H1 (cell line): Measurements from ENCODE around the gene FJX1. TPM values are rescaled to one million over a fixed set of nuclear protein-coding genes. Genes with fewer than 3 reads are reported as not detected.

Experiments used
- CTCF ChIA-PET: fragments of 300-600 bp; sonication (Branson Sonifier 250); formaldehyde crosslinking; loops from one replicate; lab custom pipeline; 2021; ENCODE audit not compliant: partially characterized antibody; lab: Charles Lee
- POLR2A ChIA-PET: fragments of 300-600 bp; sonication (Branson Sonifier 250); formaldehyde crosslinking; loops from one replicate; lab custom pipeline; 2021; ENCODE audit warnings: inconsistent platforms; ENCODE audit not compliant: partially characterized antibody; lab: Charles Lee
- DNase-seq, 2 experiments: peaks; one replicate each; pipeline versions ENCODE4 v3.0.0 to v3.0.0-alpha.2; 2010 to 2022; ENCODE audit warnings: low spot score in 2 of 2, low read depth in 1 of 2, mixed read lengths in 1 of 2
- FAIRE-seq: peaks from 2 replicates; lab custom pipeline; 2011; peaks lifted over from hg19 to GRCh38; lab: Jason Lieb, UNC
- H2AFZ ChIP-seq: 2 replicates; pipeline ENCODE4 v1.8.1; 2012; ENCODE audit warnings: low read length, inconsistent platforms
- H2AK5ac ChIP-seq: 2 replicates; pipeline ENCODE4 v1.6.1; 2013; ENCODE audit warnings: low read depth, low read length
- H2BK120ac ChIP-seq: replicated peaks from 2 replicates; pipeline ENCODE3; 2013; ENCODE audit warnings: low read depth, low read length, inconsistent platforms
- H2BK12ac ChIP-seq: 2 replicates; pipeline ENCODE4 v1.6.1; 2013; ENCODE audit warnings: low read depth, low read length
- H2BK15ac ChIP-seq: 2 replicates; pipeline ENCODE4 v1.6.1; 2013; ENCODE audit warnings: low read length
- H2BK20ac ChIP-seq: 2 replicates; pipeline ENCODE4 v1.6.1; 2013; ENCODE audit warnings: low read length
- H2BK5ac ChIP-seq: 2 replicates; pipeline ENCODE4 v1.6.1; 2013; ENCODE audit warnings: low read depth, low read length
- H3K14ac ChIP-seq: 2 replicates; pipeline ENCODE4 v1.6.1; 2013; ENCODE audit warnings: inconsistent platforms; ENCODE audit not compliant: insufficient read length
- H3K18ac ChIP-seq: 2 replicates; pipeline ENCODE4 v1.6.1; 2013; ENCODE audit warnings: low read length; ENCODE audit errors: extremely low read depth
- H3K23ac ChIP-seq: 2 replicates; pipeline ENCODE4 v1.6.1; 2013; ENCODE audit warnings: inconsistent platforms; ENCODE audit not compliant: insufficient read length
- H3K23me2 ChIP-seq: 2 replicates; pipeline ENCODE4 v1.6.1; 2013; ENCODE audit warnings: low read depth, low read length
- H3K27ac ChIP-seq: 2 replicates; pipeline ENCODE4 v1.6.1; 2011; ENCODE audit warnings: low read depth, low read length, inconsistent platforms
- H3K27me3 ChIP-seq, 4 experiments: replicated peaks in 1 of 4; 1 replicate in 1 of 4; 2 replicates in 3 of 4; pipeline versions ENCODE4 v1.6.1 to v1.8.1; 2011 to 2013; ENCODE audit warnings: low read length in 3 of 4, mild to moderate bottlenecking in 3 of 4, inconsistent platforms in 2 of 4, mixed read lengths in 2 of 4, moderate library complexity in 1 of 4; ENCODE audit not compliant: control insufficient read depth in 3 of 4, insufficient read depth in 3 of 4; ENCODE audit errors: extremely low read depth in 1 of 4
- H3K36me3 ChIP-seq, 4 experiments: 2 replicates each; pipeline versions ENCODE4 v1.6.1 to v1.8.1; 2011 to 2013; ENCODE audit warnings: mild to moderate bottlenecking in 4 of 4, low read length in 3 of 4, moderate library complexity in 2 of 4, control low read depth in 1 of 4, inconsistent platforms in 1 of 4; ENCODE audit not compliant: insufficient read depth in 4 of 4, control insufficient read depth in 2 of 4
- H3K4ac ChIP-seq: replicated peaks from 2 replicates; pipeline ENCODE3; 2013; ENCODE audit warnings: low read length, low read depth, mixed read lengths, inconsistent platforms; ENCODE audit not compliant: insufficient read length
- H3K4me1 ChIP-seq, 4 experiments: replicated peaks in 1 of 4; 1 replicate in 1 of 4; 2 replicates in 3 of 4; pipeline versions ENCODE4 v1.6.1 to v1.8.1; 2011 to 2013; ENCODE audit warnings: low read length in 3 of 4, inconsistent platforms in 2 of 4, mixed read lengths in 1 of 4; ENCODE audit not compliant: insufficient read depth in 4 of 4, control insufficient read depth in 3 of 4
- H3K4me2 ChIP-seq, 2 experiments: 2 replicates each; pipeline versions ENCODE4 v1.6.1 to v1.8.1; 2011 to 2013; ENCODE audit warnings: low read depth in 2 of 2, low read length in 2 of 2, control low read depth in 1 of 2, inconsistent platforms in 1 of 2, mild to moderate bottlenecking in 1 of 2; ENCODE audit not compliant: insufficient read depth in 1 of 2
- H3K4me3 ChIP-seq, 4 experiments: fragments of 200-600, 300-600 bp in 1 of 4; sonication (generic), shearing (Covaris generic), sonication (Bioruptor Twin) in 1 of 4; 2 replicates each; pipeline versions ENCODE4 v1.5.1 to v1.8.1; 2011 to 2016; ENCODE audit warnings: low read length in 4 of 4, low read depth in 3 of 4, control low read depth in 2 of 4, inconsistent platforms in 2 of 4, mild to moderate bottlenecking in 2 of 4, mixed read lengths in 1 of 4, moderate library complexity in 1 of 4; ENCODE audit not compliant: insufficient read depth in 2 of 4; ENCODE audit errors: extremely low read depth in 1 of 4
- H3K56ac ChIP-seq: replicated peaks from 2 replicates; pipeline ENCODE3; 2013; ENCODE audit warnings: low read depth, mild to moderate bottlenecking, mixed read lengths, low read length, inconsistent platforms; ENCODE audit not compliant: insufficient read length
- H3K79me1 ChIP-seq: 2 replicates; pipeline ENCODE4 v1.6.1; 2013; ENCODE audit warnings: low read depth, low read length, control low read depth
- H3K79me2 ChIP-seq, 2 experiments: 2 replicates each; pipeline versions ENCODE4 v1.6.1 to v1.8.1; 2012 to 2013; ENCODE audit warnings: low read length in 2 of 2, mild to moderate bottlenecking in 2 of 2, inconsistent platforms in 1 of 2; ENCODE audit not compliant: insufficient read depth in 2 of 2, control insufficient read depth in 1 of 2
- H3K9ac ChIP-seq, 4 experiments: replicated peaks in 1 of 4; 1 replicate in 1 of 4; 2 replicates in 3 of 4; pipeline versions ENCODE4 v1.6.1 to v1.8.1; 2011 to 2013; ENCODE audit warnings: low read depth in 3 of 4, low read length in 3 of 4, control low read depth in 2 of 4, mild to moderate bottlenecking in 2 of 4, moderate library complexity in 2 of 4, inconsistent platforms in 1 of 4; ENCODE audit errors: extremely low read depth in 1 of 4
- H3K9me3 ChIP-seq, 2 experiments: 2 replicates each; pipeline versions ENCODE4 v1.6.1 to v1.8.1; 2012 to 2013; ENCODE audit warnings: mild to moderate bottlenecking in 2 of 2, moderate library complexity in 2 of 2, control low read depth in 1 of 2, inconsistent platforms in 1 of 2, low read depth in 1 of 2, low read length in 1 of 2, mixed read lengths in 1 of 2; ENCODE audit not compliant: insufficient read depth in 2 of 2
- H4K20me1 ChIP-seq, 2 experiments: replicated peaks in 1 of 2; 2 replicates each; pipeline versions ENCODE3 to v1.8.1; 2011 to 2013; ENCODE audit warnings: inconsistent platforms in 2 of 2, low read length in 2 of 2, mild to moderate bottlenecking in 1 of 2; ENCODE audit not compliant: insufficient read depth in 2 of 2, control insufficient read depth in 1 of 2
- H4K5ac ChIP-seq: 2 replicates; pipeline ENCODE4 v1.6.1; 2013; ENCODE audit warnings: low read length, low read depth, mixed read lengths, inconsistent platforms; ENCODE audit not compliant: insufficient read length
- H4K8ac ChIP-seq: 2 replicates; pipeline ENCODE4 v1.8.0; 2013; ENCODE audit warnings: mild to moderate bottlenecking, moderate library complexity, low read length, inconsistent platforms; ENCODE audit not compliant: insufficient read depth; ENCODE audit errors: extremely low read depth
- H4K91ac ChIP-seq: replicated peaks from 2 replicates; pipeline ENCODE3; 2013; ENCODE audit warnings: low read length, mixed read lengths, inconsistent platforms; ENCODE audit not compliant: insufficient read length
- CHD2 ChIP-seq: IDR thresholded peaks from 2 replicates; pipeline ENCODE4 v1.6.1; 2012; ENCODE audit warnings: low read length, improper control_type of control experiment
- CTCF ChIP-seq, 3 experiments: IDR thresholded peaks; 1 replicate in 2 of 3; 2 replicates in 1 of 3; pipeline versions ENCODE4 v1.5.1 to v1.6.1; 2011; ENCODE audit warnings: low read length in 3 of 3, mild to moderate bottlenecking in 3 of 3, inconsistent platforms in 2 of 3, low read depth in 1 of 3, moderate library complexity in 1 of 3; ENCODE audit not compliant: insufficient read depth in 1 of 3; ENCODE audit errors: control extremely low read depth in 1 of 3
- EZH2 ChIP-seq: fragments of 200-600 bp; sonication (generic); IDR thresholded peaks from 2 replicates; pipeline ENCODE4 v1.7.1; 2012; ENCODE audit warnings: low read depth, mild to moderate bottlenecking, moderate library complexity, low read length, inconsistent platforms; ENCODE audit not compliant: severe bottlenecking
- GABPA ChIP-seq: IDR thresholded peaks from 2 replicates; pipeline ENCODE4 v1.6.1; 2011; ENCODE audit warnings: mild to moderate bottlenecking, low read length, moderate library complexity, borderline replicate concordance; ENCODE audit not compliant: insufficient read depth
- HDAC6 ChIP-seq: IDR thresholded peaks from one replicate; pipeline ENCODE4 v1.7.1; 2012; ENCODE audit warnings: low read depth, mild to moderate bottlenecking, inconsistent platforms, low read length, moderate library complexity
- JUND ChIP-seq: IDR thresholded peaks from 2 replicates; pipeline ENCODE4 v1.6.1; 2011; ENCODE audit warnings: mild to moderate bottlenecking, improper control_type of control experiment, low read length
- KDM1A ChIP-seq: fragments of 200-600, 300-600 bp; sonication (generic); IDR thresholded peaks from 2 replicates; pipeline ENCODE4 v1.7.1; 2016; ENCODE audit warnings: mild to moderate bottlenecking, low read length, borderline replicate concordance
- NANOG ChIP-seq: IDR thresholded peaks from 2 replicates; pipeline ENCODE4 v1.6.1; 2011; ENCODE audit warnings: low read length, low read depth, mild to moderate bottlenecking, inconsistent platforms; ENCODE audit not compliant: insufficient read depth, poor library complexity, severe bottlenecking
- POLR2A ChIP-seq, 2 experiments: IDR thresholded peaks; 1 replicate in 1 of 2; 2 replicates in 1 of 2; pipeline ENCODE4 v1.6.1; 2011; ENCODE audit warnings: low read depth in 2 of 2, low read length in 2 of 2, mild to moderate bottlenecking in 2 of 2; ENCODE audit errors: control extremely low read depth in 1 of 2
- RAD21 ChIP-seq, 2 experiments: IDR thresholded peaks in 1 of 2; conservative IDR thresholded peaks in 1 of 2; 2 replicates each; pipeline ENCODE4 v1.6.1; 2011; ENCODE audit warnings: low read depth in 2 of 2, low read length in 2 of 2, improper control_type of control experiment in 1 of 2, inconsistent platforms in 1 of 2, mild to moderate bottlenecking in 1 of 2, moderate library complexity in 1 of 2
- SP2 ChIP-seq: IDR thresholded peaks from 2 replicates; pipeline ENCODE4 v1.6.1; 2012; ENCODE audit warnings: mild to moderate bottlenecking, low read length, inconsistent platforms
- TAF7 ChIP-seq: optimal IDR thresholded peaks from 2 replicates; pipeline ENCODE3; 2011; ENCODE audit warnings: low read depth, mild to moderate bottlenecking, inconsistent platforms, low read length, moderate library complexity, borderline replicate concordance
- TCF12 ChIP-seq: IDR thresholded peaks from 2 replicates; pipeline ENCODE4 v1.6.1; 2011; ENCODE audit warnings: low read depth, mild to moderate bottlenecking, low read length
- polyA plus RNA-seq, 7 experiments: library from polyadenylated mRNA; depleted of rRNA in 3 of 7; stranded (reverse) in 5 of 7; unstranded in 2 of 7; fragments of >200 nt in 5 of 7; fragments of 200-250 nt in 2 of 7; gene quantifications; 1 replicate in 5 of 7; 2 replicates in 1 of 7; 4 replicates in 1 of 7; pipeline versions ENCODE4 v1.2.1 to v1.2.3, GENCODE V29; 2011 to 2013; ENCODE audit warnings: missing spikeins in 2 of 7, mixed read lengths in 2 of 7
- total RNA-seq: library from RNA; stranded (reverse); fragmentation: NEBNext Ultra II Directional; extraction: Animal tissue kit (Norgen Biotek cat#: 25700); gene quantifications from 2 replicates; pipeline ENCODE4 v1.2.1, GENCODE V29; 2021

Gene FJX1
- total and polyA plus RNA-seq, 2 of the 8 experiments (the other 6 are each of a cell fraction or from before 2014, with no cell fraction given), result 6.3 to 13.3 TPM

- Histone ChIP-seq H4K8ac (no peak overlapping the region), H3K79me1 (no peaks in the 10 kb centered on the region), H3K9ac (no peak overlapping the region), H2AK5ac (no peak overlapping the region), H3K79me2 (no peaks in the 10 kb centered on the region), H3K18ac (no peak overlapping the region), H3K4me2 (no peak overlapping the region), H3K56ac (no peak overlapping the region), H3K9me3 (no peaks in the 10 kb centered on the region), H2BK120ac (no peak overlapping the region), H4K5ac (no peak overlapping the region), H2BK5ac (no peak overlapping the region), H2BK12ac (no peak overlapping the region), H3K27ac (no peak overlapping the region), H2BK20ac (no peak overlapping the region), H2BK15ac (0 out of 2 replicates have a peak overlapping the region, but pooled peaks have one; percentile 32), H3K4ac (no peak overlapping the region), H3K4me3 (no peak overlapping the region), H3K36me3 (no peaks in the 10 kb centered on the region), H3K14ac (no peak overlapping the region), H4K91ac (no peak overlapping the region), H3K4me1 (no peaks in the 10 kb centered on the region), H3K23me2 (no peaks in the 10 kb centered on the region), H3K27me3 (no peaks in the 10 kb centered on the region), H3K23ac (no peak overlapping the region), H2AFZ (no peak overlapping the region), H4K20me1 (no peaks in the 10 kb centered on the region)
- DNase-seq (no peak), FAIRE-seq (no peak)
- ChIA-PET POLR2A (no interaction called here), CTCF (interaction anchor here (0.5 to 1.6 kb wide), 4 partner anchors 35 to 232 kb away, joined by 3 to 6 read pairs (median 4); no protein-coding TSS in a partner anchor)
- no peak for TF ChIP-seq EZH2
- TF ChIP-seq JUND, result no peak
- no peak for TF ChIP-seq NANOG
- no peak for TF ChIP-seq CTCF (IDR thresholded peaks at IDR 0.05; ENCODE audit: control extremely low read depth in 1 of 3, insufficient read depth in 1 of 3, low read depth in 1 of 3, low read length in 3 of 3)
- TF ChIP-seq RAD21 (IDR thresholded peaks at IDR 0.05 in 1 of 2, conservative IDR thresholded peaks at IDR 0.05 in 1 of 2; ENCODE audit: low read depth in 2 of 2, low read length in 2 of 2), result no peak
- TF ChIP-seq KDM1A, result no peak
- no peak for TF ChIP-seq CHD2
- TF ChIP-seq SP2, result no peak
- TF ChIP-seq GABPA, result no peak
- TF ChIP-seq TAF7, result no peak
- no peak for TF ChIP-seq POLR2A (IDR thresholded peaks at IDR 0.05; ENCODE audit: control extremely low read depth in 1 of 2, low read depth in 2 of 2, low read length in 2 of 2)
- no peak for TF ChIP-seq HDAC6
- TF ChIP-seq TCF12, result no peak
These were observed 27.8 kb upstream of the FJX1 start for GRCh38 chr11:35590412-35590811.
